Activated CD4-positive, alpha-beta T cell treated with anti-CD3 and anti-CD28 coated beads, Interleukin-2, amount 10 ng/mL, durations not matched to agents 24 days and 14 days (primary cell): ENCODE measurements around the gene UNC5B. TPM values are rescaled to one million over a fixed set of nuclear protein-coding genes. Genes with fewer than 3 reads are reported as not detected.

Source experiments
- DNase-seq: peaks from one replicate; pipeline ENCODE4 v3.0.0; 2022
- H3K27ac Mint-ChIP-seq: one replicate; pipeline ENCODE4 v1.8.0; 2022; ENCODE audit warnings: mild to moderate bottlenecking, mixed read lengths
- H3K27me3 Mint-ChIP-seq: one replicate; pipeline ENCODE4 v1.8.0; 2022; ENCODE audit warnings: mixed read lengths
- H3K36me3 Mint-ChIP-seq: one replicate; pipeline ENCODE4 v1.8.0; 2022; ENCODE audit warnings: low read depth, mild to moderate bottlenecking, mixed read lengths
- H3K4me1 Mint-ChIP-seq: one replicate; pipeline ENCODE4 v1.8.0; 2021; ENCODE audit warnings: mixed read lengths
- H3K4me3 Mint-ChIP-seq: one replicate; pipeline ENCODE4 v1.8.0; 2022; ENCODE audit warnings: mild to moderate bottlenecking, moderate library complexity, mixed read lengths
- H3K9me3 Mint-ChIP-seq: one replicate; pipeline ENCODE4 v1.8.0; 2021; ENCODE audit warnings: mixed read lengths
- intact Hi-C: fragments of 100-400 bp; cut with micrococcal nuclease; formaldehyde crosslinking; loops from one replicate; pipeline ENCODE4 v1.15.1; 2023
- total RNA-seq: library from RNA; stranded (reverse); gene quantifications from 2 replicates; pipeline ENCODE4 v1.2.3, GENCODE V29; 2022

Gene UNC5B
- total RNA-seq, 1 donor from 2014 or later = 0.14 TPM

DNA sequence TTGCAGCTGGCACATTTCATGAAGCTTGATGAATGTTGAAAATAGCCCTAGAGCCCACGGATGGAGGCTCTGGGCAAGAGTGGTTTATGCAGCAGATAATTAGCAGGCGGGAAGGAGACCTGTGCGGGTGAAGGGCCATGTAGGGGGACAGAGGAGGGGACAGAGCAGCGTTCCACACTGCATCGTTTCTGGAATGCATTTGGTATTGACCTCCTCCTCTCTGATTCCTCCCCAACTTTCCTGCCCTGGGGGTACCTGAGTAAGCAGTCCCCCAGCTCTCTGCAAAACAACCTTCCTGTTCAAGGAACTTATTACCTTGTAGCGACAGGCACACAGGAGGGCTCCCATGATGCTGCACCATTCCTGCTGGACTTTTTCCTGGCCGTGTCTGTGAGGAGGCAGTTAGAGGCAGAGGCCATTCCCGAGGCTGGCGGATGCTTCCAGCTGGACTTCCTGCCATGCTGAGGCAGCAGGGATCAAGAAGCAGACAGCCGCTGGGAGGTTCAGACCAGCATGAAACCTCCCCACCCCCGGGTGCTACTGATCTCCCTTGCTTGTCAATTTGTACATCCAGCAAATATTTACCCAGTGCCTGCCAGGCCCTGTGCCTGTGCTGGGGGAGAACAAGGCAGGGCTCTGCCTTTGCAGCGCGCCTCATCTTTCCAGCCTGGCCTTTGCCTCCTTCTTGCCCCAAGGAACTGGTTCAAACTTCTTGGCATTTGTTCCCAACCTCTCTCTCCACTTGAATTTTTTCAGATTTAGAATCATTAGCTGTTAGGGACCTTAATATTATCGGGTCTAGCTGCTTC is 135.4 kb downstream of the UNC5B start:
- H3K4me3 Mint-ChIP-seq = no peak overlapping the region
- H3K27ac Mint-ChIP-seq = no peak overlapping the region
- no peaks in the 10 kb centered on the region for H3K9me3 Mint-ChIP-seq
- intact Hi-C loops = no loop called here
- no peaks in the 10 kb centered on the region for H3K27me3 Mint-ChIP-seq
- H3K4me1 Mint-ChIP-seq = no peaks in the 10 kb centered on the region
- DNase-seq = no peak
- H3K36me3 Mint-ChIP-seq = no peaks in the 10 kb centered on the region

DNA sequence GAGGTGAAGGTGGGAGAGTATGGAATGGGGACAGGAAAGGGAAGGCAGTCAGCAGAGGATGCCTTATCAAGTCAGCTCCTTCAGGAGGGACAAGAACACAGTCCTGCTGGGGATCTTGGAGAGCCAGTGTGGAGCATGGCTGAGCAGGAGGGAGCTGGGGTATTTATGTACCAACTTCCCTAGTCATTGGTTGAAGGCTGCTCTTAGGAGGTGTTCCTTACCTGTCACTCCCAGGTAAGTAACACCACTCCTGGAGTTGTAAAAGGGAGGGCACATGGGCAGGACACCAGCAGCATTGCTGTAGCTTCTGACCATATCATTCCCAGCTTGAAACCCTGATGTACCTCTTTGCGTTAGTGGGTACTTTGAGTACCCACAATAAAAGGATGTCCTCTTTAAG is 136.5 kb downstream of the UNC5B start:
- intact Hi-C loops = no loop called here
- no peaks in the 10 kb centered on the region for H3K4me1 Mint-ChIP-seq
- H3K27me3 Mint-ChIP-seq = no peaks in the 10 kb centered on the region
- no peaks in the 10 kb centered on the region for H3K9me3 Mint-ChIP-seq
- H3K36me3 Mint-ChIP-seq = no peaks in the 10 kb centered on the region
- no peak overlapping the region for H3K4me3 Mint-ChIP-seq
- DNase-seq = no peak
- no peak overlapping the region for H3K27ac Mint-ChIP-seq

DNA sequence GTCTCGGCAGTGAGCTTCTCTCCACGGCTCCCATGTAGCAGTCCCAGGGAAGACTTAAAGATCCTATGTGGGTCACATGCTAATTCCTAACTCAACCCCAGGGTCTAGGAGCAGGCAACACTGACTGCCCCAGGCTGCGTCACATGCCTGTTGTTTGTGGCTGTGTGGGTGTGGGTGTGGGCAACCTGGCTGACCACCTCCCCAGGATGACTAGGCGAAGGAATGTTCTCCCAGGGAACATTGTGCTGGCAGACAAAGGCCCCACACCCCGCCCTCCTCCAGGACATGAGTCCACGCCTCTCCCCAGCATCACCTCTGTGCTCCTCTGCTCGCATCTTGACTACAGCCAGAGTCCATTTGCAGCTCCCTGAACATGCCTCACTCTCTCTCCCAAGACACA is 137.0 kb downstream of the UNC5B start:
- Mint-ChIP-seq H3K9me3 (no peaks in the 10 kb centered on the region), H3K27ac (no peak overlapping the region), H3K4me3 (no peak overlapping the region), H3K4me1 (no peaks in the 10 kb centered on the region), H3K27me3 (no peaks in the 10 kb centered on the region), H3K36me3 (no peaks in the 10 kb centered on the region)
- no peak for DNase-seq
- intact Hi-C loops = no loop called here

DNA sequence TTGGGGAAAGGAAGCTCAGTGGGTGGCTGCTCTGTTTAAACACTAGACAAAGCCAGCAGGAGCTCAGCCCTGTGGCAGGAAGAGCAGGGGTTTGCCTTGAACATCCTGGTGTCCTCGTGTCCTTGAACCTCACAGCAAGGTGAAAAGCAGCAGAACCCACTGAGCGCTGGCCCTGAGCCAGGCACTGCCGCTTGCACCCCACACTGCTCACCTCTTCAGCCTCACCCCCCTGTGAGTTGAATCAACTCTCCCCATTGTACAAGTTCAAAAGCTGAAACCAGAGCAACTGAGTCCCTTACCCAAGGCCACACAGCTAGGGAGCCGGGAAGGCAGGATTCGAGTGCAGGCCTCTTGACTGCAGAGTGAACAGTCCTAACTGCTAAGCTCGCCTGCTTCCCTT is 138.7 kb downstream of the UNC5B start:
- Mint-ChIP-seq H3K4me1 (no peaks in the 10 kb centered on the region), H3K27me3 (no peaks in the 10 kb centered on the region), H3K36me3 (no peaks in the 10 kb centered on the region), H3K9me3 (no peaks in the 10 kb centered on the region), H3K27ac (no peak overlapping the region), H3K4me3 (no peak overlapping the region)
- no peak for DNase-seq
- intact Hi-C loops = no loop called here

DNA sequence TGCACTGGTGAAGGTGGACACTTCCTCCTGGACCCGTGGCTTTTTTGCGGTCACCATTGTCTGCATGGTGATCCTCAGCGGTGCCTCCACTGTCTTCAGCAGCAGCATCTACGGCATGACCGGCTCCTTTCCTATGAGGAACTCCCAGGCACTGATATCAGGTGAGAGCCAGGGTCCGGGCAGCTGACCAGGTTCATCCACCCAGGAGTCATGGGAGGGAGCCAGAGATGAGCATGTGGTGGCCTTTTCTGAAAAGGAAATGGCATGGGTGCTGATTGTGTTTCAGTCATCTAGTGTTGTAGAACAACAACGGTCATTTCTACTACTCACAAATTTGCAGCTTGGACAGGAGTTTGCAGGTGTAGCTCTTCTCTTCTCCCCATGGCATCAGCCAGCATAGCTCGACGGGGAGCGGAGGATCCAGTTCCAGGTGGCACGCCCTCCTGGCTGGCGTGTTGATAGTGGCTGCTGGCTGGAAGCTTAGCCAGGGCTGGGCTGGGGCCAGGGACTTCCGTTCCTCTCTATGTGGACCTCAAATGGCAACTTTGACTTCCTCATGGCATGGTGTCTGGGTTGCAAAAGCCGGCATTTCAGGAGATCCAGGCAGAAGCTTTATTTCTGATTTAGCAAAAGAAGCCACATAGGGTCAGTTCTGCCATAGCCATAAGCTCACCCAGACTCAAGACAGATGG is 139.4 kb downstream of the UNC5B start:
- Mint-ChIP-seq H3K9me3 (no peaks in the 10 kb centered on the region), H3K36me3 (no peaks in the 10 kb centered on the region), H3K4me1 (no peaks in the 10 kb centered on the region), H3K4me3 (no peak overlapping the region), H3K27ac (no peak overlapping the region), H3K27me3 (no peaks in the 10 kb centered on the region)
- intact Hi-C loops = no loop called here
- no peak for DNase-seq

Other genes with a start within 250 kb of the UNC5B start
- gene SLC29A3, start 106.7 kb downstream of the UNC5B start, total RNA-seq = 5.6 and 6.0 TPM in 2 replicates
- 0.92 and 1.3 TPM in 2 replicates for gene CDH23, start 184.3 kb downstream of the UNC5B start, total RNA-seq